Astrocyte of the cerebellum (primary cell): ENCODE measurements around the gene DAB2IP.

Source experiments
- DNase-seq: peaks from one replicate; pipeline ENCODE4 v3.0.0-alpha.2; 2011; ENCODE audit warnings: low read depth
- H3K4me3 ChIP-seq: 2 replicates; pipeline ENCODE4 v1.5.1; 2011; ENCODE audit warnings: mild to moderate bottlenecking, low read depth, low read length, moderate library complexity
- CTCF ChIP-seq: IDR thresholded peaks from 2 replicates; pipeline ENCODE4 v1.5.1; 2012; ENCODE audit warnings: low read length, low read depth, moderate library complexity, mild to moderate bottlenecking; ENCODE audit errors: missing control alignments
- in situ Hi-C: cut with HindIII; loops from 2 replicates; pipeline ENCODE4 v1.10.0; 2017; ENCODE audit warnings: low sequenced_read_pairs

Gene DAB2IP

GRCh38 chr9:121703014-121703734 is 51.7 kb downstream of the DAB2IP start:
- peak; percentile 23 for TF ChIP-seq CTCF
- DNase-seq: no peak
- no peak overlapping the region for H3K4me3 ChIP-seq
- in situ Hi-C loops: no loop called here

DNA sequence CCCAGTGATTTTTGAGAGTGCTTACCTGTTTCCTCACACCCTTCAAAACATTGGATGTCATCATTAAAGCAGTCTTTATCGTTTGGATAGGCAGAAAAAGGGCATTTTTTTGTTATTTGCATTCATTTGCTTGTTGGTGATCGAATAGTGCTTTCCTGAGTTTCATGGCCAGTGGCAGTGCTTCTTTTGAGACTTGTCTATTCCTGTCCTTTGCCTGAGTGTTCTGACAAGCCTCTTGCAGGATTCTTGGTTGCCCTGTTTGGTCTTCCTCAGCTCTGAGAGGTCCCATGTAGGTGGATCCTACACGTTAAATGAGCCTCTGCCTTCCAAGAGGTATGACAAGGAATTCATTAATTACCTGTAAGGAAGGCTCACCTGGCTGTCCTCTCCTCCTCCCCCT is 52.8 kb downstream of the DAB2IP start:
- no peak for TF ChIP-seq CTCF
- no peak overlapping the region for H3K4me3 ChIP-seq
- DNase-seq: no peak
- in situ Hi-C loops: no loop called here

DNA sequence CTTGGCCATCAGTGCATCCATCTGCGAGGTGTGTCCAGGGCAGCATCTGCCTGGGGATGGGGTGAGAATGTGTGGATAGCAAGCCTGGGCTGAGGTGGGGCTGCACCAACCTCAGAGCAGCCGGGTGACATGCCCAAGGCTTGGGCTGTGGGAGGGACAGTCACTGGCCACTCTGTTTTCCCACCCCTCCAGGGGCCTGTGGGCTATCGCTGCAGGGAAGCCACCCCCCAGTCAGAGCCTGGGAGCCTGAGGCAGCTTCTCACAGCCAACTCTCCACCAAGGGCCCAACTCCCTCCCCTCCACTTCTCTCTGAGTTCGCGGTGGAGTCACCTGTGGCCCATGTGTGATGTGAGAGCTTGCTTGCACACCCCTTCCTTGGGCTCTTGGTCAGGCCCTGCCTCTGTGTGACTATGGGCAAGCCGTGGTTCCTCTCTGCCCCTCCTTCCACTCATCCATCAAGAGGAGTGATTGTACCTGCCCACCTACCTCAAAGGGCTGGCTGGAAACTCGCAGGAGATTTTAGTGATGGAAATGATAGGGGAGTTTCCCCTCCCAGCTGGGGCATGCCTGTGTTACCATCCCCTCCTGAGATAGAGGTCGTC is 54.8 kb downstream of the DAB2IP start:
- no peak for DNase-seq
- TF ChIP-seq CTCF: no peak
- in situ Hi-C loops: no loop called here
- no peak overlapping the region for H3K4me3 ChIP-seq

GRCh38 chr9:121707477-121708424 is 56.3 kb downstream of the DAB2IP start:
- no peak for DNase-seq
- no peak overlapping the region for H3K4me3 ChIP-seq
- in situ Hi-C loops: no loop called here
- no peak for TF ChIP-seq CTCF

DNA sequence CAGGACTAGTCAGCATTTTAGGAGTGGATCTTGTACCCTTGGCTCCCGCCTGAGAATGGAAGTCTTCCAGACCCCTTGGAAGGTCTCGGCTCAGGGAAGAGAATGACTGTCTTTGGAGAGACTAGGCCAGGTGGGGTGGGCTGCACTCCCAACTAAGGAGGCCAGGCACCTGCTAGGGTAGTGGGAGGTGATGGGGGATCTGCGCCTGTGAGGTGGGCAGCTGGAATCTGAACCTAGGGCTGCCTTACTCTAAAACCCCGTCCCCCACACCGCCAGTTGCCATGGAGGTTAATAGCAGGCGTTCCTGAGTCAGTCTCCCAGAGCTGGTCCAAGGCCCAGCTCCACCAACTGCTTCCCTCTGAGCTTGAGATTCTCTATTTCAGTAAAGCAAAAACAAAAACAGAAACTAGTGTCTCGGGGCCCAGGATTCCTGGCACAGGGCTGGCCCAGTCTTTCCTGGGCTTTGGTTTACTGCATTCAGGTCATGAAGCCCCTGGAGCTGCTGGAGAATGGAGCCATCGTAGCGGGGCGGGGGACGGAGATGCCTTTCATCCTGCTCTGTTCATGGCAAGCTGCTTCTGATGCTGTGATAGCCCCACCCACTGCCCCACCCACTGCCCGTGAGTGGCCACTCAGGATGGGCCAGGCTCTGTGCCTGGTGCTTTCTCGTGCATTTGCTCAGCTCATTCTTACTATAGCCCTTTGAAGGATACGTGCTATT is 57.5 kb downstream of the DAB2IP start:
- in situ Hi-C loops: no loop called here
- no peak for DNase-seq
- no peak overlapping the region for H3K4me3 ChIP-seq
- TF ChIP-seq CTCF: no peak

DNA sequence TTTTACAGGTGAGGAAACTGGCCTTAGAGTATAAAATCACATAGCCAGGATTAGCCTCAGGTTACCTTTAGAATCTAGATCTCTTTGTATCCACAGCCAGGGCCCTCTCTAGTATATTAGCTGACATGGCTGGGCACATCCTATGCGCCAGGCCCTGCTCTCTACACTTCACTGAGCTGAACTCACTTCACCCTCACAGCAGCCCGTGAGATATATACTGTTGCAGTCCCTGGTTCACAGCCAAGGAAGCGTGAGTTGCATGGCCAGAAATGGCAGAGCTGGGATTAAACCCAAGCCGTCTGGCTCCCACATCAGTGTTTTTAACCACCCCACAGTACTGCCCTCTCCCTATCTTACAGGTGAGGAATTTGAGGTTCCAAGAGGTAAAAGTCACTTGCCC is 58.4 kb downstream of the DAB2IP start:
- no peak for TF ChIP-seq CTCF
- DNase-seq: no peak
- H3K4me3 ChIP-seq: no peak overlapping the region
- in situ Hi-C loops: no loop called here
